Neural progenitor cell (in vitro differentiated cells): ENCODE data around the gene DTNB. TPM values are rescaled to one million over a fixed set of nuclear protein-coding genes. Genes with fewer than 3 reads are reported as not detected.

Experiments
- DNase-seq: peaks from one replicate; pipeline ENCODE4 v3.0.0-alpha.2; 2016; ENCODE audit warnings: low spot score
- H2AFZ ChIP-seq: fragments of 200-600 bp; sonication (generic); replicated peaks from 2 replicates; pipeline ENCODE4 v1.6.1; 2016; ENCODE audit warnings: antibody characterized with exemption
- H3F3A ChIP-seq: fragments of 200-600 bp; sonication (generic); 2 replicates; pipeline ENCODE4 v1.6.1; 2016; ENCODE audit warnings: antibody characterized with exemption, low read depth
- H3K27ac ChIP-seq: fragments of 200-600 bp; sonication (generic); 2 replicates; pipeline ENCODE4 v1.5.1; 2016; ENCODE audit warnings: mild to moderate bottlenecking
- H3K27me3 ChIP-seq: fragments of 200-600 bp; sonication (generic); 2 replicates; pipeline ENCODE4 v1.6.1; 2016; ENCODE audit warnings: mild to moderate bottlenecking, moderate library complexity
- H3K36me3 ChIP-seq: fragments of 200-600 bp; sonication (generic); 2 replicates; pipeline ENCODE4 v1.5.1; 2016
- H3K4me1 ChIP-seq: fragments of 200-600 bp; sonication (generic); 2 replicates; pipeline ENCODE4 v1.6.1; 2016; ENCODE audit warnings: mixed run types
- H3K4me2 ChIP-seq: fragments of 200-600 bp; sonication (generic); 2 replicates; pipeline ENCODE4 v1.6.1; 2016
- H3K4me3 ChIP-seq: fragments of 200-600 bp; sonication (generic); 2 replicates; pipeline ENCODE4 v1.5.1; 2016
- H3K79me2 ChIP-seq: fragments of 200-600 bp; sonication (generic); 2 replicates; pipeline ENCODE4 v1.6.1; 2016; ENCODE audit warnings: low read depth
- H3K9ac ChIP-seq: fragments of 200-600 bp; sonication (generic); 2 replicates; pipeline ENCODE4 v1.6.1; 2016
- H3K9me3 ChIP-seq: fragments of 200-600 bp; sonication (generic); 2 replicates; pipeline ENCODE4 v1.5.1; 2016; ENCODE audit warnings: low read depth
- H4K20me1 ChIP-seq: fragments of 200-600 bp; sonication (generic); 2 replicates; pipeline ENCODE4 v1.6.1; 2016; ENCODE audit warnings: low read depth
- H3K27ac Mint-ChIP-seq: 3 replicates; pipeline ENCODE4 v1.8.0; 2021; ENCODE audit warnings: mixed read lengths
- H3K27me3 Mint-ChIP-seq: 2 replicates; pipeline ENCODE4 v1.8.0; 2022; ENCODE audit warnings: low read depth, mild to moderate bottlenecking, inconsistent platforms, moderate library complexity, mixed read lengths; ENCODE audit not compliant: insufficient read depth
- H3K36me3 Mint-ChIP-seq: 3 replicates; pipeline ENCODE4 v1.8.0; 2021; ENCODE audit warnings: mixed read lengths
- H3K4me1 Mint-ChIP-seq: 3 replicates; pipeline ENCODE4 v1.8.0; 2021; ENCODE audit warnings: mixed read lengths
- H3K4me3 Mint-ChIP-seq: 3 replicates; pipeline ENCODE4 v1.8.0; 2021; ENCODE audit warnings: mild to moderate bottlenecking, moderate library complexity, mixed read lengths
- H3K9me3 Mint-ChIP-seq: 3 replicates; pipeline ENCODE4 v1.8.0; 2020; ENCODE audit warnings: mixed read lengths
- EZH2 ChIP-seq: fragments of 200-600 bp; sonication (generic); IDR thresholded peaks from 2 replicates; pipeline ENCODE4 v1.6.1; 2017; ENCODE audit warnings: antibody characterized with exemption, mild to moderate bottlenecking, moderate library complexity
- EZH2phosphoT487 ChIP-seq: fragments of 200-600 bp; sonication (generic); IDR thresholded peaks from 2 replicates; pipeline ENCODE4 v1.6.1; 2017; ENCODE audit warnings: antibody characterized with exemption
- total RNA-seq: library from RNA; depleted of rRNA; stranded (reverse); fragments of >200 nt; gene quantifications from 2 replicates; pipeline ENCODE4 v1.2.3, GENCODE V29; 2015; ENCODE audit warnings: low replicate concordance
- TF ChIP-seq, protein P1 (sequence below): fragments of 200-600 bp; sonication (generic); IDR thresholded peaks from 2 replicates; pipeline ENCODE4 v1.5.1; 2017; ENCODE audit warnings: antibody characterized with exemption, mild to moderate bottlenecking

Gene DTNB
- total RNA-seq, 1 donor from 2014 or later: 27.1 TPM

DNA sequence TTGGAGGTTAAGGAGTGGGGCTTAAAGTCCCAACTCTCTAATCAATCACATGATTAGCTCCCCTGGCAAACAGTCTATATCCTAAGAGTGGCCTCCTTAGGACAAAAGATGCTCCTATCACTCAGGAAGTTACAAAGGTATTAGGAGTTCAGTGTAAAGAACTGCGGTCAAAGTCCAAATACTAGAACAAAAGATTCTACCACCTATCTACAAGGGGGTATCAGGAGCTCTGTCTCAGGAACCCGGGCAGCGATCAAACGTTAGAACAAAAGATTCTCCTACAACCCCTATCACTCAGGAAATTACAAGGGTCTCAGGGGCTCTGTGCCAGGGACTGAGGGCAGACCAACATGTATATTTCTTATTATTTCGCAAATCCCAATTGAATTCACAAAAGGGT, 58.0 kb downstream of the DTNB start:
- no peaks in the 10 kb centered on the region for H3K9me3 ChIP-seq
- H3K79me2 ChIP-seq: peaks cover 6% of the 10 kb centered on the region
- H3K27me3 ChIP-seq: no peaks in the 10 kb centered on the region
- H3K4me2 ChIP-seq: peak overlapping the region; percentile 22
- peaks cover 7% of the 10 kb centered on the region for H3K9me3 Mint-ChIP-seq
- H3K27ac Mint-ChIP-seq: no peak overlapping the region
- no peak overlapping the region for H3K4me3 ChIP-seq
- TF ChIP-seq, protein P1, sequence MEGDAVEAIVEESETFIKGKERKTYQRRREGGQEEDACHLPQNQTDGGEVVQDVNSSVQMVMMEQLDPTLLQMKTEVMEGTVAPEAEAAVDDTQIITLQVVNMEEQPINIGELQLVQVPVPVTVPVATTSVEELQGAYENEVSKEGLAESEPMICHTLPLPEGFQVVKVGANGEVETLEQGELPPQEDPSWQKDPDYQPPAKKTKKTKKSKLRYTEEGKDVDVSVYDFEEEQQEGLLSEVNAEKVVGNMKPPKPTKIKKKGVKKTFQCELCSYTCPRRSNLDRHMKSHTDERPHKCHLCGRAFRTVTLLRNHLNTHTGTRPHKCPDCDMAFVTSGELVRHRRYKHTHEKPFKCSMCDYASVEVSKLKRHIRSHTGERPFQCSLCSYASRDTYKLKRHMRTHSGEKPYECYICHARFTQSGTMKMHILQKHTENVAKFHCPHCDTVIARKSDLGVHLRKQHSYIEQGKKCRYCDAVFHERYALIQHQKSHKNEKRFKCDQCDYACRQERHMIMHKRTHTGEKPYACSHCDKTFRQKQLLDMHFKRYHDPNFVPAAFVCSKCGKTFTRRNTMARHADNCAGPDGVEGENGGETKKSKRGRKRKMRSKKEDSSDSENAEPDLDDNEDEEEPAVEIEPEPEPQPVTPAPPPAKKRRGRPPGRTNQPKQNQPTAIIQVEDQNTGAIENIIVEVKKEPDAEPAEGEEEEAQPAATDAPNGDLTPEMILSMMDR: no peak
- no peak for TF ChIP-seq EZH2phosphoT487
- no peak for TF ChIP-seq EZH2
- H3K4me1 Mint-ChIP-seq: peaks cover 3% of the 10 kb centered on the region
- H3K4me3 Mint-ChIP-seq: no peak overlapping the region
- no peak overlapping the region for H3K27ac ChIP-seq
- H2AFZ ChIP-seq: no peak overlapping the region
- H3K36me3 Mint-ChIP-seq: peaks cover 17% of the 10 kb centered on the region
- DNase-seq: peak; percentile 26
- H3K9ac ChIP-seq: no peak overlapping the region
- no peaks in the 10 kb centered on the region for H3K36me3 ChIP-seq
- H4K20me1 ChIP-seq: peaks cover 3% of the 10 kb centered on the region
- H3K4me1 ChIP-seq: peaks cover 16% of the 10 kb centered on the region
- peaks cover 2% of the 10 kb centered on the region for H3K27me3 Mint-ChIP-seq
- peaks cover 5% of the 10 kb centered on the region for H3F3A ChIP-seq

DNA sequence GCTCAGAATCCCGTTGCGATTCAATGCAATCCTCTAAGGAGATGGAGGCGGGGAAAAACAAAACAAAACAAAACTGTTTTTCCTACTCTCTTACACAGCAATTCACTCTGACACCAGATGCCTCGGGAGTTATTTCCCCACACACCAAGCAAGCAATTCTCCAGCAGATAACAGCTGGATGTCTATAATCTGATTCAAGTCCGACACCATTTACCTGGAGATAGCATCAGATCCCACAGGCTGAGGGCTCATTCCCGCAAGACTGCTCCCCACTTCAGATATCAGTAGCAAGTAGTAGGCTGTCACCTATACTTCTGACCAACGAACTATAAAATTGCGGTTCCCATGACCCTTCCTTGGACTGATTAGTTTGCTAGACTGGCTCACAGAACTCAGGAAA, 58.7 kb downstream of the DTNB start:
- no peak overlapping the region for H3K4me3 Mint-ChIP-seq
- Histone ChIP-seq H4K20me1 (peaks cover 3% of the 10 kb centered on the region), H3F3A (peaks cover 5% of the 10 kb centered on the region), H3K27ac (peak overlapping the region; percentile 25), H3K9me3 (no peaks in the 10 kb centered on the region), H3K27me3 (no peaks in the 10 kb centered on the region), H3K4me1 (peaks cover 19% of the 10 kb centered on the region), H2AFZ (no peak overlapping the region), H3K4me3 (no peak overlapping the region), H3K9ac (no peak overlapping the region), H3K36me3 (no peaks in the 10 kb centered on the region), H3K4me2 (no peak overlapping the region), H3K79me2 (peaks cover 6% of the 10 kb centered on the region)
- H3K9me3 Mint-ChIP-seq: peaks cover 7% of the 10 kb centered on the region
- no peak for DNase-seq
- H3K27ac Mint-ChIP-seq: no peak overlapping the region
- TF ChIP-seq EZH2phosphoT487 (no peak), EZH2 (no peak)
- TF ChIP-seq, protein P1: no peak
- H3K36me3 Mint-ChIP-seq: peaks cover 14% of the 10 kb centered on the region
- no peaks in the 10 kb centered on the region for H3K4me1 Mint-ChIP-seq
- H3K27me3 Mint-ChIP-seq: peaks cover 2% of the 10 kb centered on the region

DNA sequence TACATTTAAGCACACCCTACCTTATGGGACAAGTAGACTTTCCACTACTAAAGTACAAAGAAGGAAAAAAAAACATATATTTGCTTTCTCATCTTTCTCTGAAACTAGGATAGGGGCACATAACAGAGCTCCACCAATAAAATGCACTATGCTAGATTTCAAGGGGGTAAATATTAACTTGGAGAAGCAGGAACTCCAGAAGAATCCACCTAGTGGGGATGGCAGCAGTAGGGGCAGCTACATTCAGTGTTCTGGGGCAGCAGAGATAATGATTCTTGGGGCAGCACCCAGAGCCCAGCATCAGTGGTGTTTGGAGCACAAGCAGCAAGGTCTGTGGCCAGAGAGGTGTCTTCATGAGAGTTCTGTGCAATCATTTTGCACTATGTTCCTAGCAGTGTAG, 64.7 kb downstream of the DTNB start:
- Mint-ChIP-seq H3K4me1 (peaks cover 6% of the 10 kb centered on the region), H3K4me3 (no peak overlapping the region), H3K27ac (no peak overlapping the region), H3K36me3 (no peaks in the 10 kb centered on the region), H3K27me3 (no peaks in the 10 kb centered on the region), H3K9me3 (peaks cover 2% of the 10 kb centered on the region)
- no peak overlapping the region for H3K4me3 ChIP-seq
- no peaks in the 10 kb centered on the region for H3K36me3 ChIP-seq
- no peaks in the 10 kb centered on the region for H3K9me3 ChIP-seq
- no peaks in the 10 kb centered on the region for H3K27me3 ChIP-seq
- peaks cover under 1% of the 10 kb centered on the region for H3K79me2 ChIP-seq
- H2AFZ ChIP-seq: no peak overlapping the region
- no peak overlapping the region for H3K4me2 ChIP-seq
- H3F3A ChIP-seq: no peaks in the 10 kb centered on the region
- H3K27ac ChIP-seq: no peak overlapping the region
- TF ChIP-seq EZH2 (no peak), EZH2phosphoT487 (no peak)
- TF ChIP-seq, protein P1: no peak
- no peaks in the 10 kb centered on the region for H4K20me1 ChIP-seq
- H3K4me1 ChIP-seq: peaks cover 4% of the 10 kb centered on the region
- no peak overlapping the region for H3K9ac ChIP-seq
- DNase-seq: no peak
